K562 (cell line): Measurements from ENCODE around the gene HYOU1. TPM values are rescaled to one million over a fixed set of nuclear protein-coding genes. Genes with fewer than 3 reads are reported as not detected.

Experiments used
- CCAR2 ChIP-seq: fragments of 200-400 bp; formaldehyde crosslinking; IDR thresholded peaks from 2 replicates; pipeline ENCODE4 v1.6.1; 2017; ENCODE audit warnings: mild to moderate bottlenecking, low read depth, low read length
- EP300 ChIP-seq: IDR thresholded peaks from 2 replicates; pipeline ENCODE4 v1.6.1; 2012; ENCODE audit warnings: low read length, improper control_type of control experiment
- SREBF2 ChIP-seq: sonication (generic); formaldehyde crosslinking; IDR thresholded peaks from 2 replicates; pipeline ENCODE4 v1.4.0; 2020; ENCODE audit warnings: mild to moderate bottlenecking, missing genetic modification reagents
- ZNF518B ChIP-seq: fragments of 250-450 bp; sonication (Bioruptor Pico); IDR thresholded peaks from 2 replicates; pipeline ENCODE4 v1.5.0; 2021; ENCODE audit warnings: mild to moderate bottlenecking, moderate library complexity
- ZNF655 ChIP-seq: fragments of 250-450 bp; sonication (Bioruptor Pico); IDR thresholded peaks from 2 replicates; pipeline ENCODE4 v1.5.0; 2021
- polyA plus RNA-seq, 8 experiments: library from polyadenylated mRNA; depleted of rRNA in 4 of 8; stranded (reverse) in 5 of 8; unstranded in 3 of 8; fragments of >200 nt; fragmentation: Nextera tagmentation in 2 of 8; fragmentation: Illumina TruSeq in 1 of 8; extraction: Ambion mirVana in 2 of 8; extraction: Trizol in 1 of 8; gene quantifications; 2 replicates each; pipeline versions ENCODE4 v1.2.1 to v1.2.3, GENCODE V29; 2011 to 2014; ENCODE audit warnings: inconsistent platforms in 1 of 8, missing spikeins in 1 of 8
- total RNA-seq, 7 experiments: library from RNA; depleted of rRNA in 6 of 7; stranded (reverse); fragments of >200 nt in 6 of 7; fragmentation: Illumina TruSeq in 2 of 7; extraction: Trizol in 2 of 7; gene quantifications; 2 replicates each; pipeline versions ENCODE4 v1.2.1 to v1.2.3, GENCODE V29; 2011 to 2021; ENCODE audit warnings: low replicate concordance in 1 of 7
- TF ChIP-seq, protein P1 (sequence below): fragments of 150-350 bp; conservative IDR thresholded peaks from 2 replicates; pipeline ENCODE4 v1.6.1; 2014; ENCODE audit warnings: low read length

Gene HYOU1
- total and polyA plus RNA-seq, 9 of the 15 experiments (the other 6 are each of a cell fraction or from before 2014, with no cell fraction given) = 19.5 to 197 (median 128) TPM

DNA sequence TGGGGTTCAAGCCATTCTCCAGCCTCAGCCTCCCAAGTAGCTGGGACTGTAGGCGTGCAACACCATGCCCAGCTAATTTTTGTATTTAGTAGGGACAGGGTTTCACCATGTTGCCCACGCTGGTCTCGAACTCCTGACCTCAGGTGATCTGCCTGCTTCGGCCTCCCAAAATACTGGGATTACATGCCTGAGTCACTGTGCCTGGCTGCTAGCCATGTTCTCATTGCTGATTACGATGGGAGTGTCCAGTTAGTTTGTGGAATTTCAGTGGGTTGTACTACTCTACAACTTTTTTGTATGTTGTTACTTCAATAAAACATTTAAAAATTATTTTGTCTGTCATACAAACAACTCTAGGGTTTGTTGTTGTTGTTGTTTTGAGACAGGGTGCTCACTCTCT, 5.8 kb upstream of the HYOU1 start (continued):
- TF ChIP-seq ZNF518B (CRISPR knock-in tag) (no peak), EP300 (peak; percentile 28; the same call in 1 of the 2 replicates), SREBF2 (CRISPR knock-in tag) (no peak), CCAR2 (no peak), ZNF655 (CRISPR knock-in tag) (no peak)
- TF ChIP-seq, protein P1, sequence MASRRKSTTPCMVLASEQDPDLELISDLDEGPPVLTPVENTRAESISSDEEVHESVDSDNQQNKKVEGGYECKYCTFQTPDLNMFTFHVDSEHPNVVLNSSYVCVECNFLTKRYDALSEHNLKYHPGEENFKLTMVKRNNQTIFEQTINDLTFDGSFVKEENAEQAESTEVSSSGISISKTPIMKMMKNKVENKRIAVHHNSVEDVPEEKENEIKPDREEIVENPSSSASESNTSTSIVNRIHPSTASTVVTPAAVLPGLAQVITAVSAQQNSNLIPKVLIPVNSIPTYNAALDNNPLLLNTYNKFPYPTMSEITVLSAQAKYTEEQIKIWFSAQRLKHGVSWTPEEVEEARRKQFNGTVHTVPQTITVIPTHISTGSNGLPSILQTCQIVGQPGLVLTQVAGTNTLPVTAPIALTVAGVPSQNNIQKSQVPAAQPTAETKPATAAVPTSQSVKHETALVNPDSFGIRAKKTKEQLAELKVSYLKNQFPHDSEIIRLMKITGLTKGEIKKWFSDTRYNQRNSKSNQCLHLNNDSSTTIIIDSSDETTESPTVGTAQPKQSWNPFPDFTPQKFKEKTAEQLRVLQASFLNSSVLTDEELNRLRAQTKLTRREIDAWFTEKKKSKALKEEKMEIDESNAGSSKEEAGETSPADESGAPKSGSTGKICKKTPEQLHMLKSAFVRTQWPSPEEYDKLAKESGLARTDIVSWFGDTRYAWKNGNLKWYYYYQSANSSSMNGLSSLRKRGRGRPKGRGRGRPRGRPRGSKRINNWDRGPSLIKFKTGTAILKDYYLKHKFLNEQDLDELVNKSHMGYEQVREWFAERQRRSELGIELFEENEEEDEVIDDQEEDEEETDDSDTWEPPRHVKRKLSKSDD = no peak
